Liver (tissue), 9 donors: ENCODE results near the gene LTB4R2. TPM values are rescaled to one million over a fixed set of nuclear protein-coding genes. Genes with fewer than 3 reads are reported as not detected.

ENCODE experiments used
- DNase-seq: peaks from one replicate; pipeline ENCODE4 v3.0.0-alpha.2; 2017; ENCODE audit warnings: low spot score
- H3K27ac ChIP-seq, 2 donors: one replicate each; pipeline ENCODE4 v1.7.0; 2013; ENCODE audit warnings: inconsistent platforms in 2 of 2, low read length in 2 of 2, control low read depth in 1 of 2, low read depth in 1 of 2, mild to moderate bottlenecking in 1 of 2
- H3K27me3 ChIP-seq, 4 donors: one replicate each; pipeline versions ENCODE4 v1.6.1 to v1.7.0; 2013; ENCODE audit warnings: low read length in 3 of 4, inconsistent platforms in 1 of 4, mild to moderate bottlenecking in 1 of 4, moderate library complexity in 1 of 4; ENCODE audit not compliant: control insufficient read depth in 4 of 4, insufficient read depth in 4 of 4
- H3K36me3 ChIP-seq, 4 donors: one replicate each; pipeline versions ENCODE4 v1.6.1 to v1.7.0; 2013; ENCODE audit warnings: low read length in 3 of 4, mild to moderate bottlenecking in 3 of 4, low read depth in 1 of 4, moderate library complexity in 1 of 4; ENCODE audit not compliant: control insufficient read depth in 4 of 4, insufficient read depth in 3 of 4
- H3K4me1 ChIP-seq, 4 donors: one replicate each; pipeline versions ENCODE4 v1.6.1 to v1.7.0; 2013; ENCODE audit warnings: low read length in 3 of 4, mild to moderate bottlenecking in 3 of 4, moderate library complexity in 1 of 4; ENCODE audit not compliant: control insufficient read depth in 4 of 4, insufficient read depth in 4 of 4
- H3K4me3 ChIP-seq, 3 donors: one replicate each; pipeline versions ENCODE4 v1.6.1 to v1.7.0; 2013; ENCODE audit warnings: low read length in 3 of 3, control low read depth in 1 of 3, low read depth in 1 of 3, mild to moderate bottlenecking in 1 of 3
- H3K9ac ChIP-seq, 2 donors: one replicate each; pipeline ENCODE4 v1.7.0; 2013; ENCODE audit warnings: low read length in 2 of 2, mild to moderate bottlenecking in 2 of 2, moderate library complexity in 2 of 2, control low read depth in 1 of 2, low read depth in 1 of 2
- H3K9me3 ChIP-seq, 4 donors: one replicate each; pipeline versions ENCODE4 v1.6.1 to v1.7.0; 2013; ENCODE audit warnings: low read length in 3 of 4; ENCODE audit not compliant: control insufficient read depth in 4 of 4
- EGR1 ChIP-seq, 2 donors: IDR thresholded peaks; 2 replicates each; pipeline ENCODE4 v1.6.1; 2016 to 2018; ENCODE audit warnings: antibody characterized with exemption in 2 of 2, low read depth in 2 of 2
- FOXA1 ChIP-seq: IDR thresholded peaks from 2 replicates; pipeline ENCODE4 v1.6.1; 2016; ENCODE audit warnings: antibody characterized with exemption
- FOXA2 ChIP-seq: IDR thresholded peaks from 2 replicates; pipeline ENCODE4 v1.6.1; 2016; ENCODE audit warnings: antibody characterized with exemption
- GABPA ChIP-seq, 2 donors: IDR thresholded peaks in 1 of 2; conservative IDR thresholded peaks in 1 of 2; 2 replicates each; pipeline ENCODE4 v1.6.1; 2016; ENCODE audit warnings: antibody characterized with exemption in 2 of 2, mild to moderate bottlenecking in 1 of 2, moderate library complexity in 1 of 2
- HNF4A ChIP-seq, 2 donors: conservative IDR thresholded peaks; 2 replicates each; pipeline ENCODE4 v1.6.1; 2016; ENCODE audit warnings: antibody characterized with exemption in 2 of 2, mild to moderate bottlenecking in 2 of 2
- HNF4G ChIP-seq: IDR thresholded peaks from 2 replicates; pipeline ENCODE4 v1.6.1; 2016; ENCODE audit warnings: antibody characterized with exemption
- JUND ChIP-seq, 2 donors: IDR thresholded peaks; 2 replicates each; pipeline ENCODE4 v1.6.1; 2016; ENCODE audit warnings: antibody characterized with exemption in 2 of 2
- NR2F2 ChIP-seq: IDR thresholded peaks from 2 replicates; pipeline ENCODE4 v1.6.1; 2016; ENCODE audit warnings: antibody characterized with exemption
- RAD21 ChIP-seq, 2 donors: IDR thresholded peaks; 2 replicates each; pipeline ENCODE4 v1.6.1; 2016; ENCODE audit warnings: antibody characterized with exemption in 2 of 2, mild to moderate bottlenecking in 2 of 2
- RXRA ChIP-seq, 2 donors: IDR thresholded peaks; 2 replicates each; pipeline ENCODE4 v1.6.1; 2017 to 2018; ENCODE audit warnings: antibody characterized with exemption in 2 of 2, mild to moderate bottlenecking in 1 of 2
- SP1 ChIP-seq: IDR thresholded peaks from 2 replicates; pipeline ENCODE4 v1.6.1; 2018; ENCODE audit warnings: antibody characterized with exemption, mild to moderate bottlenecking
- TAF1 ChIP-seq: conservative IDR thresholded peaks from 2 replicates; pipeline ENCODE4 v1.6.1; 2016; ENCODE audit warnings: antibody characterized with exemption, mild to moderate bottlenecking
- YY1 ChIP-seq: IDR thresholded peaks from 2 replicates; pipeline ENCODE4 v1.6.1; 2016; ENCODE audit warnings: antibody characterized with exemption, mild to moderate bottlenecking
- WGBS: extraction: QIAGEN DNeasy Blood & Tissue Kit; methylation state at CpG from one replicate; pipeline ENCODE4 v1.1.7; 2013; 5-methylcytosine and 5-hydroxymethylcytosine counted together
- polyA plus RNA-seq, 2 donors: library from polyadenylated mRNA; stranded (reverse) in 1 of 2; unstranded in 1 of 2; fragments of 200-250 nt in 1 of 2; fragments of >200 nt in 1 of 2; fragmentation: Nextera tagmentation in 1 of 2; extraction: Ambion mirVana in 1 of 2; gene quantifications; one replicate each; pipeline versions ENCODE4 v1.2.1 to v1.2.3, GENCODE V29; 2013 to 2015
- total RNA-seq, 2 donors: library from RNA; depleted of rRNA; stranded (reverse); fragments of >200 nt; gene quantifications; one replicate each; pipeline ENCODE4 v1.2.3, GENCODE V29; 2014
- TF ChIP-seq, protein P1 (sequence below): IDR thresholded peaks from 2 replicates; pipeline ENCODE4 v1.6.1; 2016; ENCODE audit warnings: antibody characterized with exemption
- TF ChIP-seq, protein P2 (sequence below): IDR thresholded peaks from 2 replicates; pipeline ENCODE4 v1.6.1; 2016; ENCODE audit warnings: antibody characterized with exemption
- TF ChIP-seq, protein P3 (sequence below): IDR thresholded peaks from 2 replicates; pipeline ENCODE4 v1.6.1; 2016; ENCODE audit warnings: antibody characterized with exemption
- donor health status: healthy.
- donor health status: healthy.
- donor health status: healthy.
- donor health status: healthy.
- donor health status: healthy.

LTB4R2 gene
- total and polyA plus RNA-seq, 4 donors, result 0.28 to 11.3 (median 1.9) TPM

DNA sequence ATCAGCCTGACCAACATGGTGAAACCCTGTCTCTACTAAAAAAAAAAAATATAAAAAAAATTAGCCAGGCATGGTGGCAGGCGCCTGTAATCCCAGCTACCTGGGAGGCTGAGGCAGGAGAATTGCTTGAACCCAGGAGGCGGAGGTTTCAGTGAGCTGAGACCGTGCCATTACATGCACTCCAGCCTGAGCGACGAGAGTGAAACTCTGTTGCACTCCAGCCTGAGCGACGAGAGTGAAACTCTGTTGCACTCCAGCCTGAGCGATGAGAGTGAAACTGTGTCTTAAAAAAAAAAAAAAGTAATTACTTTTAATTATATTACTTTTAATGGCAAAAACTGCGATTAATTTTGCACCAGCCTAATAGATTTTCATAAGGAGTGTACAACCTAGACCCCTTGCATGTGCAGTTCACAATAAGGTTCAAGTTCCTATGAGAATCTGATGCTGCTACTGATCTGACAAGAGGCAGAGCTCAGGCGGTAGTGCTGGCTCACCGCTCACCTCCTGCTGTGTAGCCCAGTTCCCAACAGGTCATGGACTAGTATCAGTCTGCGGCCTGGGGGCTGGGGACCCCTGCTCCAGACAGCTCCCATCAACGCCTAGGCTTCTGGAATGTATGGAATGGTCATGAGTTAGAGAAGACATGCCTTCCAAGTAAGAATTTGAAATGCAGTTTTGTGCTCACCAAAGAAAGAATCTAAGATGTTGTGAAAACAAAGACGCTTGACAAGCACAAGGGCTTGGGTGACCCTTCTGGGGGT, 11.5 kb downstream of the LTB4R2 start:
- WGBS, result 90% methylated on average over 14 of the region's 14 CpGs
- Histone ChIP-seq H3K36me3 (no peaks in the 10 kb centered on the region), H3K4me3 (no peak overlapping the region), H3K9ac (no peak overlapping the region), H3K27me3 (no peaks in the 10 kb centered on the region), H3K9me3 (no peaks in the 10 kb centered on the region), H3K4me1 (peaks cover 0 to 5% (median 1%) of the 10 kb centered on the region in 4 donors), H3K27ac (no peak overlapping the region)
- DNase-seq, result no peak
- TF ChIP-seq HNF4A (conservative IDR thresholded peaks at IDR 0.05) (no peak), HNF4G (no peak), EGR1 (IDR thresholded peaks at IDR 0.05; ENCODE audit: low read depth in 2 of 2) (no peak), GABPA (IDR thresholded peaks at IDR 0.05 in 1 of 2, conservative IDR thresholded peaks at IDR 0.05 in 1 of 2) (no peak), FOXA2 (no peak), RAD21 (IDR thresholded peaks at IDR 0.05) (no peak), FOXA1 (no peak), SP1 (no peak)
- TF ChIP-seq, protein P1, sequence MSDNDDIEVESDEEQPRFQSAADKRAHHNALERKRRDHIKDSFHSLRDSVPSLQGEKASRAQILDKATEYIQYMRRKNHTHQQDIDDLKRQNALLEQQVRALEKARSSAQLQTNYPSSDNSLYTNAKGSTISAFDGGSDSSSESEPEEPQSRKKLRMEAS, result no peak

DNA sequence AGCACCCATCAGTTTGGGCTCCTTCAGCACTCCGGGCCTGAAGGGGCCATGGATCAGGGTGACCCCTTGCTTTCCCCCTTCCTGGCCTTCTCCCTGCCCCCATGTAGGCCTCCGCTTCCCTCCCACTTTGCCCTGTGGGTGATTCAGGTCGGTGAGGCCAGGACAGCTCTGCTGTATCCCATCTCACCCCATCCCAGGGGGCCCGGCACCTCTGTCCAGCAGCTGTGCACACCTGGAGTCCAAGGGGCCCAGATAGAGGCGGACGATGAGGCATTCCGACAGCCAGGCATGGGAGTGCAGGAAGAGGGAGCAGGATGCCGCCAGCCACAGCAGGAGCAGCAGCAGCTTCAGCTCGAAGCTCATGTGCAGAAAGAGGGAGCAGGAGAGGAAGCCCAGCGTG, 12.7 kb downstream of the LTB4R2 start:
- Histone ChIP-seq H3K4me1 (peaks cover 0 to 6% (median 1%) of the 10 kb centered on the region in 4 donors), H3K27me3 (no peaks in the 10 kb centered on the region), H3K4me3 (no peak overlapping the region), H3K27ac (no peak overlapping the region), H3K36me3 (no peaks in the 10 kb centered on the region), H3K9ac (no peak overlapping the region), H3K9me3 (no peaks in the 10 kb centered on the region)
- no peak for DNase-seq
- TF ChIP-seq, protein P2, sequence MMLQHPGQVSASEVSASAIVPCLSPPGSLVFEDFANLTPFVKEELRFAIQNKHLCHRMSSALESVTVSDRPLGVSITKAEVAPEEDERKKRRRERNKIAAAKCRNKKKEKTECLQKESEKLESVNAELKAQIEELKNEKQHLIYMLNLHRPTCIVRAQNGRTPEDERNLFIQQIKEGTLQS, result no peak
- TF ChIP-seq FOXA1, result no peak
- no peak for TF ChIP-seq RXRA (IDR thresholded peaks at IDR 0.05)
- 87% methylated on average over 10 of the region's 10 CpGs for WGBS

- DNase-seq, result no peak
- 77% methylated on average over 3 of the region's 3 CpGs for WGBS
- Histone ChIP-seq H3K4me3 (no peak overlapping the region), H3K27ac (no peak overlapping the region), H3K9ac (no peak overlapping the region), H3K36me3 (no peaks in the 10 kb centered on the region), H3K27me3 (no peaks in the 10 kb centered on the region), H3K4me1 (peaks cover 0 to 6% (median 1%) of the 10 kb centered on the region in 4 donors), H3K9me3 (no peaks in the 10 kb centered on the region)
- TF ChIP-seq JUND (IDR thresholded peaks at IDR 0.05) (no peak), EGR1 (IDR thresholded peaks at IDR 0.05; ENCODE audit: low read depth in 2 of 2) (no peak), FOXA1 (no peak)
- TF ChIP-seq, protein P1, result no peak
These were observed 13.4 kb downstream of the LTB4R2 start for GRCh38 chr14:24323341-24323740.

- WGBS, result 84% methylated on average over 6 of the region's 6 CpGs
- no peak for DNase-seq
- no peak for TF ChIP-seq GABPA (IDR thresholded peaks at IDR 0.05 in 1 of 2, conservative IDR thresholded peaks at IDR 0.05 in 1 of 2)
- TF ChIP-seq NR2F2, result no peak
- no peak for TF ChIP-seq JUND (IDR thresholded peaks at IDR 0.05)
- no peak for TF ChIP-seq HNF4G
- no peak for TF ChIP-seq FOXA2
- no peak for TF ChIP-seq HNF4A (conservative IDR thresholded peaks at IDR 0.05)
- TF ChIP-seq, protein P3, sequence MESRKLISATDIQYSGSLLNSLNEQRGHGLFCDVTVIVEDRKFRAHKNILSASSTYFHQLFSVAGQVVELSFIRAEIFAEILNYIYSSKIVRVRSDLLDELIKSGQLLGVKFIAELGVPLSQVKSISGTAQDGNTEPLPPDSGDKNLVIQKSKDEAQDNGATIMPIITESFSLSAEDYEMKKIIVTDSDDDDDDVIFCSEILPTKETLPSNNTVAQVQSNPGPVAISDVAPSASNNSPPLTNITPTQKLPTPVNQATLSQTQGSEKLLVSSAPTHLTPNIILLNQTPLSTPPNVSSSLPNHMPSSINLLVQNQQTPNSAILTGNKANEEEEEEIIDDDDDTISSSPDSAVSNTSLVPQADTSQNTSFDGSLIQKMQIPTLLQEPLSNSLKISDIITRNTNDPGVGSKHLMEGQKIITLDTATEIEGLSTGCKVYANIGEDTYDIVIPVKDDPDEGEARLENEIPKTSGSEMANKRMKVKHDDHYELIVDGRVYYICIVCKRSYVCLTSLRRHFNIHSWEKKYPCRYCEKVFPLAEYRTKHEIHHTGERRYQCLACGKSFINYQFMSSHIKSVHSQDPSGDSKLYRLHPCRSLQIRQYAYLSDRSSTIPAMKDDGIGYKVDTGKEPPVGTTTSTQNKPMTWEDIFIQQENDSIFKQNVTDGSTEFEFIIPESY, result no peak
- no peak for TF ChIP-seq YY1
- no peak for TF ChIP-seq FOXA1
- no peak for TF ChIP-seq TAF1
- no peak for TF ChIP-seq SP1
- TF ChIP-seq, protein P1, result no peak
These were observed 14.1 kb downstream of the LTB4R2 start for GRCh38 chr14:24324024-24324423.

More at GRCh38 chr14:24324024-24324423, 14.1 kb downstream of the LTB4R2 start:
- Histone ChIP-seq H3K27me3 (no peaks in the 10 kb centered on the region), H3K9me3 (no peaks in the 10 kb centered on the region), H3K4me1 (peaks cover 0 to 6% (median 1%) of the 10 kb centered on the region in 4 donors), H3K4me3 (no peak overlapping the region), H3K27ac (no peak overlapping the region), H3K9ac (no peak overlapping the region), H3K36me3 (no peaks in the 10 kb centered on the region)
